GM12872 (cell line): Measurements from ENCODE around the gene TMEM119.

Experiments used
- CTCF ChIP-seq: IDR thresholded peaks from 3 replicates; pipeline ENCODE4 v1.5.1; 2011; ENCODE audit warnings: low read depth, mild to moderate bottlenecking, low read length, moderate library complexity; ENCODE audit not compliant: insufficient read depth

The TMEM119 gene

DNA sequence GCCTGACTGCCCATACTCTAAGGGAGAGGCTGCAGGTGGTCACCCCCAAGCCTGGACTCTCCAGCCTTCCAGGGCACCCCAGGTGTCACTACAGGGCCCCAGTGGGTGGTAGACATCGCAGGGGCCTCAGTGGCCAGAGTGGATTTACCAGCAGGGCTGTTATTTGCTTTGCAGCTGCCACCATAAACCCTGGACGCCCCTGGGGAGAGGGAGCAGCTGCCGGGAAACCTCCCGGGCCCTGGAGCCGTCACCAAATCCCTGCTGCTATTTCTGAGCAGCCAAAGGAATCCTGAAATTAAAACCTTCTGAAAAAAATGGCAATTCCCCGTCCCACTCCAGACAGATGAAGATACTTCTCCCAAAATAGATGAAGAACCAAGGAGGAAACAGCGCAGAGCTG is 13.9 kb downstream of the TMEM119 start:
- no peak for TF ChIP-seq CTCF

DNA sequence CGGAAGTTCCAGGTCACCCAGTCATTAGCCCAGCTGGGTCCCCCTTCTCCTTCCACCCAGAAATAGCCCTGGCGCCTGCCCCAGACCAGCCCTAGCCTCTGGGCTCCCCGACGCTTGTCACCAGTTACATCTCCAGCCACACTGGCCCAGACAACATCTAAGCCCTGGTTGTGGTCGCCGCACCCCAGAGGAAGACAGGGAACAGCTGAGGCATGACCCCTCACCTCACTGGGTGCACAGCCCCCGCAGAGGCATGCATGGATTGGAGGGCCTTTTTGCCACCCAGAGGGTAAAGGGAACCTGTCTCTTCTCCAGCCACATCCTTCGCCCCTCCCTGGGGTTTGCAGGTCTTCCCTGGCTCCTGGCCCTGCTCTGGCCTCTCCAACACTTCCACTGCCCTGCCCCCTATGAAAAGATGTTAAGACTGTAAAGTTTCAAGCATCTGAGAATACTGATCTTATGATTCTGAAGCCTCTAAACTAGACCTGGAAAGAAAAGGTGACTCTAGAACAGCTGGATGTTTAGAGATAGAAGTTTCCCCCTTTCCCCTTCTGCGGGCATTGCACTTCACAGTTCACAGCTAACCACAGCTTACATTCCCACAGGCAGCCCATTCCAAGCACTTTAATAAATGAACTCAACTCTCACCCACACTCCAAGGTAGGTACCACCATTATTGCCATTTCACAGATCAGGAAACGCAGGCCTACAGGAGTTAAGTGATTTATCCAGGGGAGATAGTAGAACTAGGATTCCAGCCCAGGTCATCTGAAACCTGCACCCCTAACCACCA is 14.7 kb downstream of the TMEM119 start:
- TF ChIP-seq CTCF, result no peak

DNA sequence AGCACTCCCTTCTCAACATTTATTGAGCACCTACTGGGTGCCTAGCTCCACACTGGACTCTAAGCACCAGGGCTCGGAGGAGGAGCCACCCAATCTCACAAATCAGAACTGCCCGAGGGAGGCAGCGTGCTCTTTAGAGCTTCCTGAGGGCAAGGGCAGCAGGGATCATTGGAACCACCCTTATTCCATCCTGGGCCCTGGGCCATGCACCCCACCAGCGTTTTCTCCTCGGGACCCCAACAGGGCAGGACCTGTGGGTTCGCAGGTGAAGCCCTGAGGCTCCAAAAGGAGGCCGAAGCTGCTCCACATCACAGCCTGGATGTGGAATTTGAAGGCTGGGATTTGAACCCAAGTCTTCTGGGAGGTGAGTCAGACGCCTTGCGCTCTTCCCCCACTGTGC is 15.4 kb downstream of the TMEM119 start:
- TF ChIP-seq CTCF, result no peak

DNA sequence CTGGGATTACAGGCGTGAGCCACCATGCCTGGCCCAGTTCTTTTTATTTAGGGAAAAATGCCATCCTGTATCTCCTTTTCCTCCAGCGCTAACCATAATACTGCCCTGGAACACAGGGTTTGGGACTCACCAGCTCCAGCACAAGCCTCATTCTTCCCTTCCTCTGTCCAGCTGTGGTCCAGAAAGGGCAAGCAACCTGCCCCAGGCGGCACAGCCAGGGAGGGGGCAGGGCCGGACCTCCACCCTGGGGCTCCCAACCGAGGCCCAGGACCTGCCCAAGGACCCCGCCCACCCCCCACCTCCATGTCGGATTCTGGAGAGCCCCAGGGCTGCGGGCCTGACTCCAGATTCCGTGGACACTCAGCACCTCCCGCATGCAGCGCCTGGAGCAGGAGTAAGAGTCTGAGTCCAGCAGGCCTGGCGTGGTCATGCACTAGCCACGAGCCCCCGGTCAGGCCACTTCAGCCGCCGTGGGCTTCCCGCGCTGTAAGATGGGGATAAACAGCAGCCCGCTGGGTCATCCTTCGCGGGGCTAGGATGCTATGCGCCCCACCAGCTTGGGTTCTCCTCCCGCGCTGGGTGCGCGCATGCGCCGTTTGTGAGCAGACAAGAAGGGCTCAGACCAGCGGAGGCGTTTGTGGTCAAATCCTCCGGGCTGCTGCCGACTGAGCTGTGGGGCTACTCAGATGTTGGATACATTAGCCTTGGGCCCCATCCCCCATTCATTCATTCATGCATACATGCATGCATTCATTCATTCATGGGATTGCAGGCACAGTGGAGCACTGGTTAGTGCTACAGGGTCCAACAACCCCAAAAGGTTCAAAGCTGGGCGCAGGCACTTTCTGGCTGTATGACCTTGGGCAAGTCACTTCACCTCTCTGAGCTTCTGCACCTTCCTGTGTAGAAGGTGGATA is 16.3 kb downstream of the TMEM119 start:
- TF ChIP-seq CTCF, result no peak

DNA sequence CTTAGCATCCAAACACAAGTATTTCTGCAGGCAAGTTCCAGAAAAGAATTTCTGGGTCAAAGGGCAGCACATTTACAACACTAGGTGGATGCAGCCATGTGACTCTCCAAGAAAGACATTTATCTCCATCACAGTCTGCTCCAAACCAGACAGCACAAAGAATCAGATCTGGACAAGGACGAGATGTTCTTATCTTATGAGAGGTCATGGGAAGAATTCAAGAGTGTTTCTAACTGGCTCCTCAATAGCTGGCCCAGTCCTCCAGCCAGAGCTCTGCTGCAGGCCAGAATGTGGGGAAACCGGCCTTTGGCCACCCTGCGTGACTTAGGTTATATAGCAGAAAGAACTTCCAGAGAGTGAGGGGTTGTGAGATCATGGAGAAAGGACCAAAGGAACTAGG is 17.4 kb downstream of the TMEM119 start:
- TF ChIP-seq CTCF, result no peak

GRCh38 chr12:108578813-108579212 is 19.1 kb downstream of the TMEM119 start:
- no peak for TF ChIP-seq CTCF

DNA sequence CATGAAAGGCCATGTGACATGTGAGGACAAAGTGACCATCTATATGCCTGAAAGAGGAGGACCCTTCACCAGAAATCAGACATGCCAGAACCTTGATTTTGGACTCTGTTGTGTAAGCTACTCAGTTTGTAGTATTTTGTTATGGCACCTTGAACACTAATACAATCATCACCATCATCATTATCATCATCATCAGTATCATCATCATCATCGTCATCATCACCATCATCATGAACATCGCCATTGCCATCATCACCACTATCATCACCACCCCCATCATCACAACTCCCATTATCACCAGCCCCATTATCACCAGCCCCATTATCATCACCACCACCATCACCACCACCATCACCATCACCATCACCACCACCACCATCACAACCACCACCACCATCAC is 19.6 kb downstream of the TMEM119 start:
- TF ChIP-seq CTCF, result no peak
